Measurements from ENCODE around the gene CHIA.

GRCh38 chr1:111320066-111320879, 29.6 kb downstream of the CHIA start:
- TF ChIP-seq CTCF (IDR thresholded peaks at IDR 0.05) (no peak), POLR2AphosphoS5 (IDR thresholded peaks at IDR 0.05) (no peak)
